GM18511 (cell line): ENCODE measurements around the gene QRICH2.
"Not testable (repeated sequence)": the region's sequence is repeated elsewhere in the genome, so short reads cannot be mapped to it uniquely, and the experiment has no call there.

ENCODE experiments used
- ATAC-seq: cut with Tn5 transposase; IDR thresholded peaks from one replicate; pipeline ENCODE4 v1.9.1; 2021; ENCODE audit warnings: mild to moderate bottlenecking, moderate library complexity; ENCODE audit not compliant: unreplicated experiment

The QRICH2 gene

DNA sequence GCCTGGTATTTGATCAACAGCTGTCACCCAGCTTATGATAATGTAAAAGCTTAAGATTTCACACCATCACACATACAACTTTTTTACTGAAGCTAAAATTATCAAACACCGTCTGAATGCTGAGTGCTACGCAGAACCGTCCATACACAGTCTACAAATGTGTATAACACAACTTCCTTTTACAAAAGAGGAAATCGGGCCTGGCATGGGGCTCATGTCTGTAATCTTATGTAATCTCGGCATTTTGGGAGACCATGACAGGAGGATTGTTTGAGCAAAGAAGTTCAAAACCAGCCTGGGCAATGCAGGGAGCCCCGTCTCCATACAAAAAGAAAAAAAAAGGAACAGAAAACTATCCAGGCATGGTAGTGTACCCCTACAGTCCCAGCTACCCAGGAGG is 19.6 kb upstream of the QRICH2 start:
- ATAC-seq: no peak

DNA sequence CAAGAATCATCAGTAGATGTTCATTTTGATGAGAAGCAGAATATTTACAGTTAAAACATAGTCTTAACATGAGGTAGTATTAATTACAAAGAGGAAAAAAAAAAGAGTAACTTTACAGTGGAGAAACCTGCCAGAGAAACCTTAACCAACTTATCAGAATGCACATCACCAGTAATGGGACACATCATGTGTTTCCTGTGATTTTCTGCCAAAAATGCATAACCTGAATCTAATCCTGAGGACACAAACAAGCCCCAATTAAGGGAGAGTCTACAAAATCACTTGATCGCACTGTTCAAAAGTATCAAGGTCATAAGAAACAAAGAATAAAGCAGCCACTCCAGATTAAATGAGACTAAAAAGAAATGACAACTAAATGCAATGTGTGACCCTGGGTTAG is 18.2 kb upstream of the QRICH2 start:
- no peak for ATAC-seq

DNA sequence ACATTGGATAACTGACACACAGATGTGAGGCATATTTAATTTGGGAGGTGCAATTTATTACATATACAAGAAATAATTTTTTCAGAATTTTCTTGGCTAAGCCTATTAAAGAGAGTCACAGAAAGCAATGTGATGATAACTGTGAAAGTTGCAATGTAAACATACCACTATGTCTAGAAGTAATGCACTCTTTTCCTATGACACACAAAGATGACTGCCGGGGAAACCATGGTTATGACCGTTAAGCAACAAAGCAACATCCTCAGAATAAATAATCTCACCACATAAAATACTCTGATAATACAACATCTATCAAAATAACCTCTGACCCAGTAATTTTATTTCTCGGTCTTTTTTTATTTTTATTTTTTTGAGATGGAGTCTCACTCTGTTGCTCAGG is 10.5 kb upstream of the QRICH2 start:
- ATAC-seq: no peak

DNA sequence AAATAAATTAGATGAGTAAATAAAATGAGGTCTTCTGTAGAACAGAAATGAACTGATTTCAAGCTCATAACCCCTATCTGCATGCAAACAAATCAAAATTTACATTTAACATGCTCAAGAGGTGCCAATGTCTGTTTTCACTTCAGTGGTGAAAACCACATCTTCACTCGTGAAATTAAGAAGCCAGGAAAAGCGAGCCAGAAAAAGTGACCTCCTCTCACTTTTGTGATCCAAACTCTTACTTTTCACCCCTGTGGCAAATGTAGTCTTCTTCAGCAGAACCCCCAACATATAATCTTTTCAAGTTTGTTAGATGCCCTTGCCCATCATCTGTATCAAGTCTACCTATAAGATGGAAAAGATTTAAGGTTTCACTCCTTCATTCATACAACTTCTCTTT is 9.5 kb upstream of the QRICH2 start:
- no peak for ATAC-seq

DNA sequence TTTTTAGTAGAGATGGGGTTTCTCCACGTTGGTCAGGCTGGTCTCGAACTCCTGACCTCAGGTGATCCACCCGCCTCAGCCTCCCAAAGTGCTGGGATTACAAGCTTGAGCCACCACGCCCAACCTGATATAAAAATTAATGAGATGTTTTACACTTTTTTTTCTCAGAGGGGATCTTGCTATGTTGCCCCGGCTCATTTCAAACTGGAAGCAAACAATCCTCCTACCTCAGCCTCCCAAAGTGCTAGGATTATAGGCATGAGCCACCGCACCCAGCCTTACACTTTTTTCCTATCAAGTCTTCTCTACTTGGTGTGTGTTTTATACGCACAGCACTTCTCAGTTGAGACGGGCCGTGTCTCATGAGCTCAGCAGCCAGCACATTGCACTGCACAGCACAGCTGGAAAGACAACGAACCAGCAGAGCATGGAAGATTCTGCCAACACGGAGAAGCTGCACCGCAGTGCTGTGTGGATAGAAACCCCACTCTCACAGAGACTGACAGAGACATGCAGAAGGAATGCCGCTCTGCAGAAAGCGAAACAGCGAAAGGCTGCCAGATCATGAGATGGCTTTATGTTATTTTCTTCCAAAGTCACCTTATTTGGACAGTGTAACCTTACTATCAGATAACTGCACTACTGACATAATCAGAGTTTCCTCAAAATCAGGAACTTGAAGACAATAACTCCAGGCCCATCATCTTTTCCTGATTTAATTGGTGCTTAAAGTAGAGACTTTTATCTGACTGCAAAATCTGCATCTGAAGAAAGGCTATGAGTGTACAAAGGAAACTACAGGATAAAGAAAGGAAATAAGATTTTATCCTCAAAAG is 6.5 kb upstream of the QRICH2 start:
- ATAC-seq: no peak

DNA sequence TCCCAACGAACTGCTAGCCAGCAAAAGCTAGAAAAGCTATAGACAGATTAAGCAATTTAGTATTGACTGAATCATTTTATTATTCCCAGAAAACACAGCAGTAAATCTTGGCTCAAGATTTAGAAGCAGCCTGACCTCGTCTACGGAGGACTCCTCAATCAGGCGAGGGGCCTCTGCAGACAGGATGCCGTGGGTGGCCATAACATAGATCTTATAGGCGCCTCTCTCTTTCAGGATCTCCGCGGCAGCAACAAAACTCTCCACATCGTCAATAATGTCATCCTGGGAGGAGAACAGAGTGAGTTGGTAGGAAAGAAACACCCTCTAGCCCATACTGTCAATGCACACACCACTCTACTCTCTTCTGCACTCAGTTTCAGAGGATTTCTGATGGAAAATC is 4.7 kb upstream of the QRICH2 start:
- no peak for ATAC-seq

DNA sequence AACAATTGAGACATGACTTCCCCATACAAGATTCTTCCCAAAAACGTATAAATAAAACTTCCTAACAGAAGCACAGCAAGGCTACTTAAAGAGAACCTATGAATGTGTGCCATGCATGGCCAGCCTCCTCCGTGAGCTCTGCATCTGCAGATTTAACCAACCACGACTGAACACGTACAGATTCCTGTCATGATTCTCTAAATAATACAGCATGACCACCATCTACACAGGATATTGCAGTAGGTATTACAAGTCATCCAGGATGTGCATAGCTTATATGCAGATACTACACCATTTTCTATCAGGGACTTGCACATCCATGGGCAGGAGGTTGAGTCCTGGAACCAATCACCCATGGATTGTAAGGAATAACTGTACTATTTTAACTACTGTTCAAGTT is 1.4 kb upstream of the QRICH2 start:
- no peak for ATAC-seq

DNA sequence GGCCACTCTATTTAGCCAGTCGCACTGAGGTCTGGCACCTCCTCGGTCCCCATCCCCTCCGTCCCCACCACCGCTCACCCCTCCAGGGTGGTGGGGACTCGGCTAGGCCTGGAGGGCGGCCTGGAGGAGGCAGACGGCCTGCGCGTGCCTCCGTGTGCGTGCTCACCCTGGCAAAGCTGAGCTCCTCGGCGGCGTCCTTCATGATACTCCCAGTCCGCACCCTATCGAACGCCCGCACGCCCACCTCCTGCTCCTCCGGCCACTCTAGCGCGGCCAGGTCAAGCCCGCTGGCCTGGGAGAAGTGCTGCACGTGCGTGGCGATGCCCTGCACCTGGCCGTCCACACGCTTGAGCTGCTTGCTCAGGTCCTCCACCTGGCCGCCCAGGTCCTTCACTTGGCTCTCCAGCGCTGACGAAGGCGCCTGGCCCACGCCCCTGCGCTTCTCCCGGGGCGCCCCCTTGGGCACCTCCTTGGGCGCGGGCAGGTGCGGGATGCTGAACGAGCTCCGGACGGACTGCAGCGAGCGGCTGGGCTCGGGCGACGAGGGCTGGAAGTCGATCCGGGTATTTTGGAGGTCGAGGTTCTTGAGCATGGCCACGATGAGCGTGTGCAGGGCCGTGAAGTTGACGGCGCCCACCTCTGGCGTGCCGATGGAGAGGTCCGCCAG is 644 bp downstream of the QRICH2 start:
- ATAC-seq: no peak

DNA sequence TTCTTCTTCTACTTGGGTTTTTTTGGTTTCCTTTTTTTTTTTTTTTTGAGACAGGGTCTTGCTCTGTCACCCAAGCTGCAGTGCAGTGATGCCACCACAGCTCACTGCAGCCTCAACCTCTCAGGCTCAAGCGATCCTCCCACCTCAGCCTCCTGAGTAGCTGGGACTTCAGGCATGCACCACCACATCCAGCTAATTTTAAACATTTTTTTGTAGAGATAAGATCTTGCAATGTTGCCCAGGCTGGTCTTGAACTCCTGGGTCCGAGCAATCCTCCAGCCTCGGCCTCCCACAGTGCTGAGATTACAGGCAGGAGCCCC is 3.0 kb downstream of the QRICH2 start:
- ATAC-seq: not testable (repeated sequence)

DNA sequence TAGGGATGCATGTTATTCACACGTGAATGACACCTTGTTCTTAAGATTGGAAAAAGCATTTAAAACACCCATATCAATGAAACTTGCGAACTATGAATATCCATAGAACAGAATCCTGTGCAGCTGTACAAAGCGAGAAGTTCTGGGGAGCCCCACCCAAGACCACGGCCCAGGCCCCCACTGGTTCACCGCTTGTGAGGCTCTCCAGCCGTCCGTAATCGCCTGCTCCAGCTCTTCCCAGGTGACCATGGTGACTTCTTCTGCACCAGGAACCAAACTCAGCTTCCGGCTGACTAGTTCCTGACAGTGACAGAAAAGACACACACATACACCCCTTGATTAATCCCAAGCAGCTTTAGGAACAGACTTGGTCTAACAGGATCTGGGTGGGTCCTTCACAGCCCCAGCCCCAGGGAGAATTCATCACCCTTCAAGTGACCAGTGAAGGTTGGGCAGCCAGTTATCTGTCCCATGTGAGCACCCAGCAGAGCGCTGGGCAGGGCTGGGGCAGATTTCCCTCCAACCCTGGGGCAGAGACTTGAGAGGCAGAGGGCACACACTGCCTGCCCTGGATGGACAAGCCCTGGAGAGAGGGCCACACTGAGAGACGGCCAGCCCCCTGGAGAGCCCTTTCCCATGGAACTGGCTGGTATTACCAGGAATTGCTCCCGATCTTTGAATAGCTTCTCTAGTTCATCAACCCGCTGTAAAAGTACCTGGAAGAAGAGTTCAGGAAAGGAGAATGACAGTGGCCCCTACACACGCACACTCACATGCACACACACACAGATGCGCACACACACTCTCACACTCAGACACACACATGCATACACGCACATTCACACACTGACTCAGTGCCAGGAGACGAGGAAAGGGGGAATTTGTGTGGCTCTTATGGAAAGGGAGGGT is 3.6 kb downstream of the QRICH2 start:
- ATAC-seq: no peak

DNA sequence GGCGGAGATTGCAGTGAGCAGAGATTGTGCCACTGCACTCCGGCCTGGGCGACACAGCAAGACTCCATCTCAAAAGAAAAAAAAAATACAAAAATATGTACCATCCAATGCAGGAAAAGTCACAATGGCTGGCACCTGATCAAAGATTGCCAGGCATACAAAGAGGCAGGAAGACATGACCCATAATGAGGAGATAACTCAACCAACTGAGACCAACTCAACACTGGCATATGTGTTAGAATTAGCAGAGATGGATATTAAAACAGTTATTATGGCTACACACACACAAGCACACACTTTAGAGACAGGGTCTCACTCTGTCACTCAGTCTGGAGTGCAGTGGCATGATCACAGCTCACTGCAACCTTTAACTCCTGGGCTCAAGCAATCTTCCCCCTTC is 10.6 kb downstream of the QRICH2 start:
- no peak for ATAC-seq

DNA sequence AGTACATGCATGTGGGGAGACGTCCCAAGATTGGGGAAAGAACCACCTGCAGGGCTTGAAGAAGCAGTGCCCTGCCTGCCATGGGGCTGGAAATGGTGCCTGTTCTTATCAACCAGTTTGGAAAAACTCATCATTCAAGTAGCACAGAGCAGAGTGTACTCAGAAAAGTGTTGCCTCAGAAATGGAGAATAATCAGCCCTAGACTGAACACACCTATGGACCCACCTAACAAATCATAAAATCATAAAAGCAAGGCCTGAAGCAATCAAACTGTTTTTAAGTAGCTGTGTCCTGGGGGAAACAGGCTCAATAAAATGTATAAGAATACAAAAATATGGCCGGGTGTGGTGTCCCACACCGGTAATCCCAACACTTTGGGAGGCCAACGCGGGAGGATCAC is 11.2 kb downstream of the QRICH2 start:
- ATAC-seq: no peak

DNA sequence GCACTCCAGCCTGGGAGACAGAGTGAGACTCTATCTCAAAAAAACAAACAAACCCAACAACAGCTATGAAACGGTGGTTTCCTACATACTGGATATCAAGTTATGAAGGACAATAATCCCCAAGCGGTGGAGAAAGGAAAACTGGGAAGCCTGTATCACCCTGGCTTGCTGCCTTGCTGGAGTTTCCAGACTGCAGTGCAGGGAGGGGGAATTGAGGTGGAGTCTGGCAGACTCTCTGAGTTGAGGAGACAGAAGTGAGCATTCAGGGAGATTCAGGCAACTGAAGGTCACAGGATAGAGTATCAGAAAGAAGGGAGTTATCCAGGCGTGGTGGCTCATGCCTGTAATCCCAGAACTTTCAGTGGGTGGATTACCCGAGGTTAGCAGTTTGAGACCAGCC is 11.9 kb downstream of the QRICH2 start:
- no peak for ATAC-seq

DNA sequence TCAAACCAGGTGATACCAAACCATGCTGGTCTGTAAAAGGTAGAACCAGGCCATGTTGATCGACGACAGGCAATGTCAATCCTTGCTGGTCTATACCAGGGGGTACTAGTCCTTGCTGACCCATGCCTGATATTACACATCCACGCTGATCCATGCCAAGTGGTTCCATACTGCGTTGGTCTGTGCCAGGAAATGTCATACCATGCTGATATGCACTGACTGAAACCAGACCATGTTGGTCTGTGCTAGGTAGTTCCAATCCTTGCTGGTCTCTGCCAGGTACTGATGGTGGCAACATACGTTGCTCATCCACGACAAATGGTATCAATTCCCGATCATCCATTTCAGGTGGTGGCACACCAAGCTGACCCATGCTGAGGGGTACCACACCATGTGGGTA is 15.0 kb downstream of the QRICH2 start:
- ATAC-seq: no peak

DNA sequence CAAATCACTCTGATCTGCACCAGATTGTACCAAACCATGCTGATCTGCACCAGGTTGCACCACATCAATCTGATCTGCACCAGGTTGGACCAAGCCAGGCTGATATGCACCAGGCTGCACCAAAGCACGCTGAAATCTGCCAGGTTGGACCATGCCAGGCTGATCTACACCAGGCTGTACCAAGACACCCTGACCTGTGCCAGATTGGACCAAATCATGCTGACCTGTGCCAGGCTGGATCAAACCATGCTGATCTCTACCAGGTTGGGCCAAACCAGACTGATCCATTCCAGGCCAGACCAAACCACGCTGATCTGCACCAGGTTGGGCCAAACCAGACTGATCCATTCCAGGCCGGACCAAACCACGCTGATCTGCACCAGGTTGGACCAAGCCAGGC is 15.5 kb downstream of the QRICH2 start:
- no peak for ATAC-seq

DNA sequence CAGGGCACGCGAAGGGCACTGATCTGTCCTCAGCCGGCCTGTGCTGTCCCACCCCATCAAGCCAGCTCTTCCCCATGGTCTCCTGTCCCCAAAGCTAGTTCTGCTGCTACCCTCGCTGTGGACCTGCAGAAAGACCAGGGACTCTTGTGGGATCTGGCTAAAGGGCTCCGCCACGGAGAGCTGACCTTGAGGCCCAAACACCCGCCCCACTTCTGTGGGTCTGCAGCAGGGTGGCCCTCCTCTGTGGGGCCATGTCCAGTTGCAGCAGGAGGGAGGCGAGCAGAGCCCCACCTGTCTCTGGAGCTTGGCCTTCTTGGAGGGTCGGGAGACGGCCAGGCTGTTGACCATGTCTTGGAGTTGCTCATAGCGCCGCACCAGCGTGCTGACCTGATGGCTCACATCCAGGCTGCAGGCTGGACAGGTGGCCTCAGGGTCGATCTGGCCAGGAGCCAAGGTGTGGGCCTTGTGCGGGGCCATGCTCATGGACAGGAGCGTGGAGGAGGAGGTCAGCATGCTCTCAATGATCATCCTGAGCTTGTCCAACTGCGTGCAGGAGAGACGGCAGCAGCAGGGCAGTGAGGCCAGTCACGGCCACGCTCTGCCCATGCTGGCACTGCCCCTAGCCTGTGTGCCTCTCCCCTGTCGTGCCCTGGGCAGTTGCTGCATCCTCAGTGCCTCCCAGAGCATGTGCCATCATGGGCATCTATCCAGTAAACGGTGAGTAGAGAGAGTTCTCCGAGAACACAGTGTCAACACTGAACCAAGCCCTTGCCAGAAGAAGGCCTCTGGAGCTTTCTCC is 26.3 kb downstream of the QRICH2 start:
- ATAC-seq: no peak

DNA sequence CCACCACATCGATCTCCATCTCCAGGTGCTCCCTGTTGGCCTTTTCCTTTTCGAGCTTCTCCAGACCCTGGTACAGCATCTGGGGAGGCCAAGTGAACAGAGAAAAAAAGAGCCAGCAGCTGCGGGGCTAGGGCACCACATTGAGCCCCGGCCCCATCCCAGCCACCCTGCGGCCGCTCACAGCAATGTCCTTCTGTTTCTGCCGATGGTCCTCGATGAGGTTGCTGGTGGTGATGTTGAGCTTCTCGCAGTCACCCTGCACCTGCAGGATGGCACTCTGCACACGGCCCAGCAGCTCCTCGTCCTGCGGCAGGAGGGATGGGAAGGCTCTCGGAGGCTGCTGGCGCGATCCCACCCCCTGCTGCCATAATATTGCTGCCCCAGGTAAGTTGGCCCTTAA is 27.4 kb downstream of the QRICH2 start:
- no peak for ATAC-seq

DNA sequence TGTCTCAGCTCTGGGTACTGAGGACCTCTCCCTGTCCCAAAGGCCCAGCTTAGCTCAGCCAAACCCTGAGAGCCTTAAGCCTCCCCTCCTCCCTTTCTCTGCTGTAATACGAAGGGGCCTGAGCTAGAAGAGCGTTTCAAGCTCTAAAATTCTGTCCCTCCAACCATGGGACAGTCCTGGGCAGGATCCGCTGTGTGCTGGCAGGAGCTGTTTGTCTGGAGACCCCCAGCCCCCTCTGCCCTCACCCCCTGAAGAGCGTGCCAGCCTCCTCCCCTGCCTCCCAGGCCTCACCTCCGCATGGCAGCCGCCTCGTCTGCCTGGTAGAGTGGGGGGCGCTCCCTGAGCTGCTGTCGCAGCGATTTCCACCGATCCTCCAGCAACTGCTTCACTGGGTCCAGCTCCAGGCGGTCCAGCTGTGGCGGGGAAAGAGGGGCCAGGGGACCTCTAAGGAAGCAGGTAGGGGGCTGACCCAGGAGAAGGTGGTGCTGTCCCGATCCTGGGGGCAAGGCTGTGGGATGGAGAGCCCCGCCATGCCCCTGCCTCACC is 28.3 kb downstream of the QRICH2 start:
- no peak for ATAC-seq

DNA sequence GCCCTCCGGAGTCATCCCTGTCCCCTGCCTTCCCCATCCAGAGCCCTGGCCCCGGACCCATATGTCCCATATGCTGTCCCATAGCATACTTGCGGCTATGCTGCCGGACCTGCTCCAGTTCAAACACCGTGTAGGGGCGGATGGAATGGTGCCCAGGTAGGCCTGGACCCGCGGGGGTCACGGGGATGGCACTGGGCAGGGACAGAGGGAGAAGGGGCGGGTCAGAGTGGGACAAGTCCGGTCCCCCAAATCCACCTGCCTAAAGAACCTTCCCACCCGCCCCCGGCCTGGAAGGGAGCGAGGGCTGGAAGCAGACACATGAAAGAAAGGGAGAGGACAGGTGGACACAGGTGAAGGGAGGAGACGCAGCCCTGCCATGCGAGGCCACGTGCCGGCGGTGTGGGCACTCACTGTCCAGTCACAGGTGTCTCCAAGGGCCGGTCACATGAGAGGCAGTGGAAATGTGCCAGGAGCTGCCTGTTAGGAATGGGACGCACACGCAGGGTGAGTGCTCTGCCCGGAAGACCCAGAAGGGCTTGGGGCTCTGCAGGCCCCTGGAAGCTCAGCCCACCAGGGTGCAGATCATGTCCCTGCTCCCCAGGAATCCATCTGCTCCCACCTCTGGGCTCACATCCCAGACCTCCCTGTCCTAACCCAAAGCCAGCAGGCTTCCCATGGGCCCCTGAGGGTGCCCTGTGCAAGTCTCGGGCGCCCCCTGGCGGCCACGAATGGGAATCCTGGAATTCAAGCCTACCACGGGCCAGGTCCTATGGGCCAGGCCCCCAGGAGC is 28.9 kb downstream of the QRICH2 start:
- no peak for ATAC-seq
